Measurements from ENCODE around the gene PDZD4. TPM values are rescaled to one million over a fixed set of nuclear protein-coding genes. Genes with fewer than 3 reads are reported as not detected.

Gene PDZD4
- total and polyA plus RNA-seq, 10 donors = 3.7 to 21.8 (median 10.6) TPM

- 84 to 94% (median 90%) methylated on average over 11 to 17 of the region's 17 CpGs for WGBS, 5 donors
- no peak for DNase-seq
- peaks cover 0 to 65% (median 24%) of the 10 kb centered on the region in 6 donors for H3K36me3 ChIP-seq
- peaks cover 0 to 18% (median 0%) of the 10 kb centered on the region in 8 donors for H3K9me3 ChIP-seq
- no peak overlapping the region for H3K27ac ChIP-seq
- intact Hi-C loops (cut with DNase I; ENCODE audit: low total_unique reads) = no loop called here
- no peaks in the 10 kb centered on the region for H3K27me3 ChIP-seq (replicated peaks in 1 of 7)
- TF ChIP-seq POLR2A (IDR thresholded peaks at IDR 0.05) = no peak
- no peak for TF ChIP-seq CTCF (IDR thresholded peaks at IDR 0.05 in 8 of 11, conservative IDR thresholded peaks at IDR 0.05 in 3 of 11)
- TF ChIP-seq POLR2AphosphoS5 (IDR thresholded peaks at IDR 0.05) = no peak
- no peak overlapping the region for H3K4me3 ChIP-seq
- H3K4me1 ChIP-seq = peaks cover 5 to 43% (median 26%) of the 10 kb centered on the region in 6 donors
Observed at GRCh38 chrX:153791104-153791852, 39.1 kb downstream of the PDZD4 start.

- DNase-seq = no peak
- TF ChIP-seq POLR2AphosphoS5 (IDR thresholded peaks at IDR 0.05) = no peak
- TF ChIP-seq POLR2A (IDR thresholded peaks at IDR 0.05) = no peak
- TF ChIP-seq CTCF (IDR thresholded peaks at IDR 0.05 in 8 of 11, conservative IDR thresholded peaks at IDR 0.05 in 3 of 11) = no peak
- Histone ChIP-seq H3K36me3 (peaks cover 0 to 77% (median 34%) of the 10 kb centered on the region in 6 donors), H3K27me3 (replicated peaks in 1 of 7) (no peaks in the 10 kb centered on the region), H3K4me1 (peaks cover 0 to 29% (median 13%) of the 10 kb centered on the region in 6 donors), H3K27ac (no peak overlapping the region), H3K4me3 (no peak overlapping the region), H3K9me3 (peaks cover 0 to 9% (median 0%) of the 10 kb centered on the region in 8 donors)
- intact Hi-C loops (cut with DNase I; ENCODE audit: low total_unique reads) = no loop called here
- 89 to 100% (median 95%) methylated on average over 4 to 12 of the region's 12 CpGs for WGBS, 5 donors
Observed at GRCh38 chrX:153789654-153790053, 40.7 kb downstream of the PDZD4 start.

- Histone ChIP-seq H3K9me3 (no peaks in the 10 kb centered on the region), H3K4me3 (no peak overlapping the region), H3K27me3 (replicated peaks in 1 of 7) (peaks cover 0 to 4% (median 0%) of the 10 kb centered on the region in 7 donors), H3K27ac (no peak overlapping the region), H3K36me3 (peaks cover 0 to 85% (median 34%) of the 10 kb centered on the region in 6 donors), H3K4me1 (peaks cover 0 to 18% (median 7%) of the 10 kb centered on the region in 6 donors)
- intact Hi-C loops (cut with DNase I; ENCODE audit: low total_unique reads) = no loop called here
- TF ChIP-seq POLR2A (IDR thresholded peaks at IDR 0.05) = no peak
- no peak for TF ChIP-seq POLR2AphosphoS5 (IDR thresholded peaks at IDR 0.05)
- no peak for TF ChIP-seq CTCF (IDR thresholded peaks at IDR 0.05 in 8 of 11, conservative IDR thresholded peaks at IDR 0.05 in 3 of 11)
- DNase-seq = no peak
- WGBS, 5 donors = 89 to 97% (median 92%) methylated on average over 10 to 15 of the region's 15 CpGs
Observed at GRCh38 chrX:153786669-153787068, 43.7 kb downstream of the PDZD4 start.

- no peak for TF ChIP-seq CTCF (IDR thresholded peaks at IDR 0.05 in 8 of 11, conservative IDR thresholded peaks at IDR 0.05 in 3 of 11)
- peak in 1 of 3 donors; percentile 35 for TF ChIP-seq POLR2AphosphoS5 (IDR thresholded peaks at IDR 0.05)
- TF ChIP-seq POLR2A (IDR thresholded peaks at IDR 0.05) = no peak
- peaks cover 0 to 64% (median 32%) of the 10 kb centered on the region in 6 donors for H3K36me3 ChIP-seq
- DNase-seq = no peak
- peaks cover 0 to 23% (median 8%) of the 10 kb centered on the region in 7 donors for H3K27me3 ChIP-seq (replicated peaks in 1 of 7)
- H3K4me3 ChIP-seq = no peak overlapping the region
- WGBS, 5 donors = 85 to 98% (median 92%) methylated on average over 8 to 27 of the region's 27 CpGs
- no peaks in the 10 kb centered on the region for H3K9me3 ChIP-seq
- intact Hi-C loops (cut with DNase I; ENCODE audit: low total_unique reads) = no loop called here
- no peak overlapping the region for H3K27ac ChIP-seq
- peaks cover 0 to 29% (median 10%) of the 10 kb centered on the region in 6 donors for H3K4me1 ChIP-seq
Observed at GRCh38 chrX:153784325-153784967, 45.9 kb downstream of the PDZD4 start.

All from spleen (tissue), 11 donors.